Ishikawa (cell line): ENCODE results near the gene NLGN3.

ENCODE experiments used
- CEBPB ChIP-seq: IDR thresholded peaks from 2 replicates; pipeline ENCODE4 v1.6.1; 2012
- CREB1 ChIP-seq: IDR thresholded peaks from 2 replicates; pipeline ENCODE4 v1.6.1; 2012; ENCODE audit warnings: low read depth
- EGR1 ChIP-seq: IDR thresholded peaks from 2 replicates; pipeline ENCODE4 v1.6.1; 2012
- EP300 ChIP-seq: IDR thresholded peaks from 2 replicates; pipeline ENCODE4 v1.6.1; 2012; ENCODE audit warnings: borderline replicate concordance
- FOXM1 ChIP-seq: IDR thresholded peaks from 2 replicates; pipeline ENCODE4 v1.6.1; 2012; ENCODE audit warnings: low read depth, borderline replicate concordance
- MAX ChIP-seq: IDR thresholded peaks from 2 replicates; pipeline ENCODE4 v1.6.1; 2012
- NFIC ChIP-seq: IDR thresholded peaks from 2 replicates; pipeline ENCODE4 v1.6.1; 2012
- RAD21 ChIP-seq: IDR thresholded peaks from 2 replicates; pipeline ENCODE4 v1.6.1; 2012; ENCODE audit warnings: low read depth
- REST ChIP-seq: IDR thresholded peaks from 2 replicates; pipeline ENCODE4 v1.6.1; 2012; ENCODE audit warnings: low read depth, mild to moderate bottlenecking
- TAF1 ChIP-seq: IDR thresholded peaks from 2 replicates; pipeline ENCODE4 v1.6.1; 2012; ENCODE audit warnings: low read depth, mild to moderate bottlenecking
- TCF12 ChIP-seq: IDR thresholded peaks from 2 replicates; pipeline ENCODE4 v1.6.1; 2012; ENCODE audit warnings: low read depth
- TEAD4 ChIP-seq: IDR thresholded peaks from 2 replicates; pipeline ENCODE4 v1.6.1; 2012
- USF1 ChIP-seq: IDR thresholded peaks from 2 replicates; pipeline ENCODE4 v1.6.1; 2012
- YY1 ChIP-seq: IDR thresholded peaks from 2 replicates; pipeline ENCODE4 v1.6.1; 2012; ENCODE audit warnings: low read depth
- ZBTB7A ChIP-seq: IDR thresholded peaks from 2 replicates; pipeline ENCODE4 v1.6.1; 2012; ENCODE audit warnings: low read depth

NLGN3 gene

GRCh38 chrX:71128915-71129765 is 15.5 kb upstream of the NLGN3 start:
- TF ChIP-seq FOXM1 = no peak
- TF ChIP-seq TEAD4 = no peak
- no peak for TF ChIP-seq TCF12
- TF ChIP-seq RAD21 = peak; percentile 40; the same call in 1 of the 2 replicates
- TF ChIP-seq USF1 = no peak
- no peak for TF ChIP-seq EGR1

- TF ChIP-seq TEAD4 (no peak), CEBPB (no peak), USF1 (no peak), NFIC (no peak), TAF1 (no peak), MAX (no peak), YY1 (no peak), EP300 (no peak)
Measured at GRCh38 chrX:71131510-71131909, 13.1 kb upstream of the NLGN3 start.

- no peak for TF ChIP-seq TAF1
- TF ChIP-seq NFIC = no peak
- no peak for TF ChIP-seq EGR1
- no peak for TF ChIP-seq FOXM1
- no peak for TF ChIP-seq CEBPB
- no peak for TF ChIP-seq REST
- no peak for TF ChIP-seq TEAD4
- no peak for TF ChIP-seq CREB1
- TF ChIP-seq TCF12 = no peak
- no peak for TF ChIP-seq ZBTB7A
- TF ChIP-seq YY1 = no peak
- TF ChIP-seq EP300 = no peak
Measured at GRCh38 chrX:71140440-71140839, 4.2 kb upstream of the NLGN3 start.

GRCh38 chrX:71143508-71143907 is 1.1 kb upstream of the NLGN3 start:
- TF ChIP-seq ZBTB7A (no peak), EP300 (no peak), CEBPB (no peak), TEAD4 (no peak), TAF1 (no peak), TCF12 (no peak), MAX (no peak), USF1 (no peak), CREB1 (no peak), NFIC (no peak), RAD21 (no peak), FOXM1 (no peak)

- TF ChIP-seq TAF1 = no peak
- TF ChIP-seq MAX = no peak
- no peak for TF ChIP-seq USF1
- no peak for TF ChIP-seq FOXM1
- TF ChIP-seq CREB1 = no peak
- TF ChIP-seq RAD21 = no peak
Measured at GRCh38 chrX:71147496-71148277, 3.0 kb downstream of the NLGN3 start.

GRCh38 chrX:71148278-71148663 is 3.6 kb downstream of the NLGN3 start:
- no peak for TF ChIP-seq CREB1
- TF ChIP-seq TEAD4 = no peak
